Ovary (tissue), 9 donors: ENCODE results near the gene FOXO1. TPM values are rescaled to one million over a fixed set of nuclear protein-coding genes. Genes with fewer than 3 reads are reported as not detected.
A peak's percentile ranks its signal among the peaks of the same experiment; 100 is the strongest.
"Not testable (repeated sequence)": the region's sequence is repeated elsewhere in the genome, so short reads cannot be mapped to it uniquely, and the experiment has no call there.

Experiments
- DNase-seq, 5 donors: peaks; one replicate each; pipeline ENCODE4 v3.0.0-alpha.2; 2019 to 2020
- H3K27ac ChIP-seq, 2 donors: fragments of 200-600 bp; one replicate each; pipeline versions ENCODE4 v1.5.1 to v1.8.0; 2019 to 2022
- H3K27me3 ChIP-seq: fragments of 200-600 bp; one replicate; pipeline ENCODE4 v1.8.0; 2022
- H3K36me3 ChIP-seq: fragments of 200-600 bp; sonication (generic); one replicate; pipeline ENCODE4 v1.5.1; 2019
- H3K4me1 ChIP-seq: one replicate; pipeline ENCODE4 v1.8.1; 2013; ENCODE audit warnings: mild to moderate bottlenecking, moderate library complexity; ENCODE audit not compliant: insufficient read depth
- H3K4me3 ChIP-seq: fragments of 200-600 bp; sonication (generic); one replicate; pipeline ENCODE4 v1.5.1; 2017
- H3K9me3 ChIP-seq, 2 donors: fragments of 200-600 bp in 1 of 2; sonication (generic) in 1 of 2; one replicate each; pipeline versions ENCODE4 v1.5.1 to v1.8.1; 2013 to 2019; ENCODE audit warnings: mild to moderate bottlenecking in 1 of 2, moderate library complexity in 1 of 2
- EP300 ChIP-seq: sonication (generic); formaldehyde crosslinking; IDR thresholded peaks from one replicate; pipeline ENCODE4 v1.6.1; 2017; ENCODE audit warnings: antibody characterized with exemption
- POLR2A ChIP-seq: fragments of 450-650 bp; IDR thresholded peaks from one replicate; pipeline ENCODE4 v1.6.1; 2017; ENCODE audit warnings: antibody characterized with exemption, mild to moderate bottlenecking, moderate library complexity
- WGBS, 3 donors: extraction: QIAGEN DNeasy Blood & Tissue Kit in 1 of 3; methylation state at CpG; one replicate each; pipeline versions ENCODE4 v1.1.5 to v1.1.7; 2013 to 2017; 5-methylcytosine and 5-hydroxymethylcytosine counted together
- intact Hi-C, 4 donors: fragments of 100-400 bp; cut with DNase I; formaldehyde crosslinking; loops; one replicate each; pipeline versions ENCODE4 v1.11.0 to v1.15.1; 2022 to 2023
- polyA plus RNA-seq, 2 donors: library from polyadenylated mRNA; stranded (reverse); fragments of 200-250 nt in 1 of 2; fragments of 350-450 nt in 1 of 2; fragmentation: Illumina TruSeq in 1 of 2; extraction: RNeasy Lipid Tissue Mini Kit (QIAGEN cat#74804) in 1 of 2; gene quantifications; one replicate each; pipeline ENCODE4 v1.2.3, GENCODE V29; 2013 to 2014
- total RNA-seq, 7 donors: library from RNA; depleted of rRNA in 2 of 7; stranded (reverse); fragments of >200 nt in 2 of 7; fragmentation: NEBNext Ultra II Directional in 3 of 7; extraction: Animal tissue kit (Norgen Biotek cat#: 25700) in 3 of 7; gene quantifications; one replicate each; pipeline versions ENCODE4 v1.1.0 to v1.2.4, GENCODE V29; 2016 to 2023
- TF ChIP-seq, protein P1 (sequence below), 3 donors: fragments of 450-650 bp in 2 of 3; fragments of 200-600 bp in 1 of 3; IDR thresholded peaks; one replicate each; pipeline versions ENCODE4 v1.5.1 to v1.8.0; 2016 to 2022; ENCODE audit warnings: antibody characterized with exemption in 3 of 3, mild to moderate bottlenecking in 1 of 3
- donor health status: DM: no; HTN: no; CAD: no; lungs with moderate emphysema.
- donor health status: DM: no; HTN: no; CAD: no.
- donor health status: Bipolar disorder and iron deficiency.
- donor health status: DM: yes; HTN: yes; CAD: no.
- donor health status: DM: no; HTN: no; CAD: no.
- donor health status: DM: yes; HTN: yes; CAD: no.

The FOXO1 gene
- total and polyA plus RNA-seq, 9 donors: 51.5 to 157 (median 107) TPM

GRCh38 chr13:40665126-40666044, 1.1 kb downstream of the FOXO1 start:
- Histone ChIP-seq H3K4me3 (peak overlapping the region; percentile 78), H3K36me3 (no peaks in the 10 kb centered on the region), H3K27me3 (no peaks in the 10 kb centered on the region), H3K27ac (peak overlapping the region; percentile 86 to 99), H3K9me3 (no peaks in the 10 kb centered on the region), H3K4me1 (peaks cover 11% of the 10 kb centered on the region)
- TF ChIP-seq, protein P1, sequence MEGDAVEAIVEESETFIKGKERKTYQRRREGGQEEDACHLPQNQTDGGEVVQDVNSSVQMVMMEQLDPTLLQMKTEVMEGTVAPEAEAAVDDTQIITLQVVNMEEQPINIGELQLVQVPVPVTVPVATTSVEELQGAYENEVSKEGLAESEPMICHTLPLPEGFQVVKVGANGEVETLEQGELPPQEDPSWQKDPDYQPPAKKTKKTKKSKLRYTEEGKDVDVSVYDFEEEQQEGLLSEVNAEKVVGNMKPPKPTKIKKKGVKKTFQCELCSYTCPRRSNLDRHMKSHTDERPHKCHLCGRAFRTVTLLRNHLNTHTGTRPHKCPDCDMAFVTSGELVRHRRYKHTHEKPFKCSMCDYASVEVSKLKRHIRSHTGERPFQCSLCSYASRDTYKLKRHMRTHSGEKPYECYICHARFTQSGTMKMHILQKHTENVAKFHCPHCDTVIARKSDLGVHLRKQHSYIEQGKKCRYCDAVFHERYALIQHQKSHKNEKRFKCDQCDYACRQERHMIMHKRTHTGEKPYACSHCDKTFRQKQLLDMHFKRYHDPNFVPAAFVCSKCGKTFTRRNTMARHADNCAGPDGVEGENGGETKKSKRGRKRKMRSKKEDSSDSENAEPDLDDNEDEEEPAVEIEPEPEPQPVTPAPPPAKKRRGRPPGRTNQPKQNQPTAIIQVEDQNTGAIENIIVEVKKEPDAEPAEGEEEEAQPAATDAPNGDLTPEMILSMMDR (IDR thresholded peaks at IDR 0.05): no peak
- no peak for TF ChIP-seq POLR2A
- TF ChIP-seq EP300: no peak
- DNase-seq: peak; percentile 39 to 69 (median 59)
- 0 to 1% (median 0%) methylated on average over 50 to 117 of the region's 117 CpGs for whole genome bisulfite sequencing, 3 donors
- intact Hi-C loops: loop anchor here in 3 of 4 donors (5.0 to 10.0 kb wide), 7 partner anchors 91 to 848 kb away; no protein-coding TSS in a partner anchor

DNA sequence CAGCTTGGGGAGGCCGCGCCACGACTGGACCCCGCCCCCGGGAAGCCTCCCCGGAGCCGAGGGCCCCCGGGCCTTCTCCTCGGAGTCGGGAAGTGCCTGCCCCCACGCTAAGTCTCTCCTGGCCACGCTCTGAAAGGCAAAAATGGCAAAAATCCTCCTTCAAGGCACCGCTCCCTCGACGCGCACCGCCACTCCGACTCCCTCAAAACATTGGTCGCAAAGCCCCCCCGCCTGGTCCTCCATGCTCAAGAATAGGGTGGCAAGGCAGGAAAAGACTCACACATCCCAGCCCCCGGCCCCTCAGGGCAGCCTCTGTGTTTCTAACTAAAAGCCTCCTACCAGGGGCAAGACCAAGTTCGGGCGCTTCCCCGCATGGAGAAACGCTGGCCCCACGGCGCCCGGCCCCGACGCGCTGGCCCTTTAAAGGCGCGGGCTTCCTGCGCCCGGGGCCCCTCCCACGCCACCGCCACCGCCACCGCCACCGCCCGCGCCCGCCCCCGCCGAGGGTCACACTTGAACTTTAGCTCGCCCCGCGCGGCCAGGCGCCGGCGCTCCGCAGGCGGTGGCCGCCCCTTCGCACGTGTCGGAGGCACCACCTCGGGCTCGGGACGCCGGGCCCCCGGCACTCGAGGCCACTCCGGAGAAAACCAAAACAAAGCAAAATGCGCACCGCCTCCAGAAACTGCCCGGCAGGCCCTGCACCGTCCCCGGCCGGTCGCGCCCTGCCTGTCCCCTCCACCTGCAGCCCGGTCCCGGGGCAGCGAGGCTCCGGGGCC, 1.9 kb downstream of the FOXO1 start:
- Histone ChIP-seq H3K4me3 (peak overlapping the region; percentile 78), H3K27ac (peak overlapping the region; percentile 86 to 99), H3K4me1 (peaks cover 14% of the 10 kb centered on the region), H3K36me3 (no peaks in the 10 kb centered on the region), H3K9me3 (no peaks in the 10 kb centered on the region), H3K27me3 (no peaks in the 10 kb centered on the region)
- peak; percentile 56 to 75 (median 64) for DNase-seq
- WGBS, 3 donors: 0 to 1% (median 0%) methylated on average over 59 to 77 of the region's 77 CpGs
- intact Hi-C loops: loop anchor here (5.0 to 10.0 kb wide), 8 partner anchors 90 to 847 kb away; no protein-coding TSS in a partner anchor
- no peak for TF ChIP-seq POLR2A
- TF ChIP-seq, protein P1 (IDR thresholded peaks at IDR 0.05): no peak
- TF ChIP-seq EP300: no peak

- H3K27me3 ChIP-seq, H3K9me3 ChIP-seq, H3K36me3 ChIP-seq: not testable (repeated sequence)
- H3K4me1 ChIP-seq: peaks cover 14% of the 10 kb centered on the region
- peak overlapping the region; percentile 86 to 99 for H3K27ac ChIP-seq
- peak in 1 of 5 donors; percentile 47 for DNase-seq
- peak overlapping the region; percentile 78 for H3K4me3 ChIP-seq
- WGBS, 3 donors: 1 to 3% (median 1%) methylated on average over 16 to 17 of the region's 17 CpGs
- intact Hi-C loops: loop anchor here (5.0 to 10.0 kb wide), 6 partner anchors 89 to 759 kb away; no protein-coding TSS in a partner anchor
These were observed 2.4 kb downstream of the FOXO1 start for GRCh38 chr13:40664100-40664349.

- Histone ChIP-seq H3K4me3 (peak overlapping the region; percentile 78), H3K36me3 (no peaks in the 10 kb centered on the region), H3K4me1 (peaks cover 18% of the 10 kb centered on the region), H3K27me3 (no peaks in the 10 kb centered on the region), H3K27ac (peak overlapping the region in 1 of 2 donors; percentile 99), H3K9me3 (no peaks in the 10 kb centered on the region)
- intact Hi-C loops: loop anchor here (5.0 to 10.0 kb wide), 6 partner anchors 88 to 758 kb away; no protein-coding TSS in a partner anchor
- no peak for DNase-seq
- TF ChIP-seq, protein P1 (IDR thresholded peaks at IDR 0.05): no peak
- no peak for TF ChIP-seq EP300
- TF ChIP-seq POLR2A: no peak
These were observed 3.6 kb downstream of the FOXO1 start for GRCh38 chr13:40662866-40663265.
